Stimulated activated CD8-positive, alpha-beta memory T cell treated with anti-CD3 and anti-CD28 coated beads, Interleukin-4, amount 100 ng/mL, for 4 hours (primary cell): ENCODE data around the gene TFAM.

Source experiments
- DNase-seq, 2 donors: peaks; one replicate each; pipeline ENCODE4 v3.0.0-alpha.2; 2020; ENCODE audit warnings: low read depth in 2 of 2, low spot score in 1 of 2

Gene TFAM

DNA sequence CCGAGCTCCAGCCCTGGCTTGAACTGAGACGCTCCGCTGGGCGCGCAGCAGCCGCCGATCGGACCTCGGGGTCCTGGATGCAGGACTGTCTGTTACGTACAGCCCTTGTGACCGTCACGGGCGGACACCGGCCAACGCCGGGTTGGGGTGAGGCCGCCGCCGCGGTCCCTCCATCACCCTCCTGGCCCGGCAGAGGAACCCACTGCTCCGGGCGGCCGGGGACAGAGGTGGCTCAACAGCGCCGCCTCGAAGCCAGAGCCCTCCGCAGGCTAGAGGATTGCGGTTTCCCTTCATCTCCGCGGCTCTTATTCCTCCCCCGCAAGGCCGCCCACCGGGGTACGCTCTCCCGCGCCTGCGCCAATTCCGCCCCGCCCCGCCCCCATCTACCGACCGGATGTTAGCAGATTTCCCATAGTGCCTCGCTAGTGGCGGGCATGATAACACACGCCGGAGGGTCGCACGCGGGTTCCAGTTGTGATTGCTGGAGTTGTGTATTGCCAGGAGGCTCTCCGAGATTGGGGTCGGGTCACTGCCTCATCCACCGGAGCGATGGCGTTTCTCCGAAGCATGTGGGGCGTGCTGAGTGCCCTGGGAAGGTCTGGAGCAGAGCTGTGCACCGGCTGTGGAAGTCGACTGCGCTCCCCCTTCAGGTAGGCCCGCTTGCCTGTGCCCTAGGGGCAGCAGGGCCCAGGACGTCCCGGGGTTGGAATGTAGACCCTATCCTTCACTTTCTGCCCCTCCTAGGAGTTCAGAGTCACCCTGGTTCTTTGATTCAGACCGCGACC, at the start of gene TFAM:
Gene TFAM (plus strand): TSS at position 412 of the 785 bp plus-strand sequence. CDS start 138 bp downstream, at position 550.
- peak; percentile 95 to 99 for DNase-seq

DNA sequence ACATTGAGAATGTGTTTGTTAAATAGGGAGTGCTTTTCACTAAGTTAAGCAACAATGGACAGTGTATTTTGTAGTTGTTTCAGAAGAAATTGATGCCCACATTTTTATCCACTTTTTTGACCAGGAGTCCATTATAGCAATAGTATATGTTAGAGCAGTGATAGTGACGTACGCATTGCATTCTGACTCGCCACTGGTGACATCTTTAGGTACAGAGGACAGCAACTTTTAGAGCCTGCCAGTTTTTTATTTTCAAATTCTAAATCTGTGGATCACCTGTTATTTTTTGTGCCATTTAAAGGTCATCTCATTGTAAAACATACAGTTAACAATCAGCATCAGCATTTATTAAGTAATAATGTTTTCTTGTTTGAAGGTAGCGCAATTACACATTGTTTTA, 49.0 kb upstream of the TFAM start:
- no peak for DNase-seq

DNA sequence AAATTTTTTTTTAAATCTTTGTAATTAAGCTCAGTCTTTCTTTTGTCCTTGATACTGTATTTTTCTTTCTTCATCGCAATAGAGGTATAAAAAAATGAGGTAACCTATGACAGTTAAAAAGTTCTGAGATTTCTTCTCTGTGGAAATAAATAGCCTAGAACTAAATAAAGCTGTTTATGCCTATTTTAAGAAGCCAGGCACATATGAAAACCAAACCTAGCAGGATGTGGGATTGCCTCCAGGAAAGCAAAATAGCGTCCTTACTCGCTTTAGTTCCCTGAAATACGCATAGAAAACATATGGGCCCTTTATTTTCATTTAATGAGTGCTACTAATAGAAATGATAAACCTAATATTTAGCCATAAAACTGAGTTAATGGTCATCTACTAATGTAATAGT, 43.8 kb upstream of the TFAM start:
- no peak for DNase-seq

DNA sequence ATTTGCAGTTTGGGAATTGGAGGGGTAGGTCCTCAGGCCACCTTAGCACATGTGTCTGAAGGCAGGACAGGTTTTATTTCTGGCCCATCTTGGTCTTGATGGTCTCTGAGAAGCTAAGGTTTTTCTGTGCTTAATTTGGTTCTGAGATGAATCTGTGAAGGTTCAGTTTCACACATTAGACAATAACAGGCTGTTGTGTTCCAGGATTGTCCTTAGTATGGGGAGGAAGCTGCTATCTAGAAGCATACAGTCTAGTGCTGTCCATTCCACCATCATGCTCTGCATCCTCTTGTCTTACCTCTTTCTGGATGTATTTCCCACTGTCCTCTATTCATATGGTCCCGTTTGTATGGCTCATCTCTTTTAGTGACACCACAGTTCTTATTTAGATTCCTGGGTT, 43.3 kb upstream of the TFAM start:
- no peak for DNase-seq

DNA sequence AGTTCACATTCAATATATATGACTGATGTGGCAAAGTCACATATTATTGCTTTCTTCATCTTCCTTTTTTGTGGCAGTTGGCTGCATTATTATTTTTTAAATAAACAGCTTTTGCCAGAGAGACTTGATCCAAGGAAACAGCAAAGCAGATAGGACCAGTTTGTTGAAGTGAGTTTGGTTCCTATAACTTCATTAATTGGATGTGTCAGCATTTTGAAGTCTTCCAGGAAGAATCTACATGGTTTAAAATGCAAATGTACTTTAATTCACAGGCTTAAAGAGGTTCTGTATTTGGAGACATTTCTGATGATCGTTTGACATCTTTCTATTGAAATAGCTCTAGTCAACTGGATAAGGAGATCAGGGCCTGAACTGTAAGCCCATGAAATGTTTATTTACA, 37.2 kb upstream of the TFAM start:
- DNase-seq = no peak

DNA sequence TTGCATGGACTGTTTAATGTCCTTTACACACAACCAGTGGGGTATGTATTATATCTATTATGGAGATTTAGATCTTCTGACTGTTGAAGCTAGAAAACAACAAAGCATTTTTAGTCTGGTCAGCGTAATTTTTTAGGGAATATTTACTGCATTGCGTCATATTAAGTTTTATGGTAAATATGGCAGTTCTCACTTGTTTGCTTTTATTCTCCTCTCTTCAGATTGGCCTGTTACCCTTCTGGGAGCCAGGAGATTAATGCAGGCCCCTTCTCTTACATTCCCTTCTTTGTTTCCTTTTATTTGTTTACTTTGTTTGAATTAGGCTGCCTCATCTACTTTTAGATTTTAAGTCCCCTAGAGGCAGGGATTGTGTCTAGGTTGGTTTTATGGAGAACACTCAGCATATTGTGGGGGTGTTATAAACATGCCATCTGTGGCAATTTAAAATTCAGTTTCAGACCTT, 36.6 kb upstream of the TFAM start:
- no peak for DNase-seq

DNA sequence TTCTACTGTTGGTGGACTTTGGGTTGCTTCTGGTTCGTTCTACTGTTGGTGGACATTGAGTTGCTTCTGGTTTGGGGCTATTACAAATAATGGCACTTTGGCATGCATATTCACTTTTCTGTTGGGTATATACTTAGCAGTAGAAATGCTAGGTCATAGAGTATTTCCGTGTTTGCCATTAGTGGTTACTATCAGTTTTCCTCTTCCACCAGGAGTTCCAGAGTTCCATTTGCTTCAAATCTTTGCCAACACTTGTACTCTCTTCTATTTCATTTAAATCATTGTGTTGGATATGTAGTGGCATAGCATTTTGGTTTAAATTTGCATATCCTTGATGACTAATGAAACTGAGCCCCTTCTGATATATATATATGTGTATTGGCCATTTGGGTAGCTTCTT, 35.2 kb upstream of the TFAM start:
- DNase-seq = no peak

DNA sequence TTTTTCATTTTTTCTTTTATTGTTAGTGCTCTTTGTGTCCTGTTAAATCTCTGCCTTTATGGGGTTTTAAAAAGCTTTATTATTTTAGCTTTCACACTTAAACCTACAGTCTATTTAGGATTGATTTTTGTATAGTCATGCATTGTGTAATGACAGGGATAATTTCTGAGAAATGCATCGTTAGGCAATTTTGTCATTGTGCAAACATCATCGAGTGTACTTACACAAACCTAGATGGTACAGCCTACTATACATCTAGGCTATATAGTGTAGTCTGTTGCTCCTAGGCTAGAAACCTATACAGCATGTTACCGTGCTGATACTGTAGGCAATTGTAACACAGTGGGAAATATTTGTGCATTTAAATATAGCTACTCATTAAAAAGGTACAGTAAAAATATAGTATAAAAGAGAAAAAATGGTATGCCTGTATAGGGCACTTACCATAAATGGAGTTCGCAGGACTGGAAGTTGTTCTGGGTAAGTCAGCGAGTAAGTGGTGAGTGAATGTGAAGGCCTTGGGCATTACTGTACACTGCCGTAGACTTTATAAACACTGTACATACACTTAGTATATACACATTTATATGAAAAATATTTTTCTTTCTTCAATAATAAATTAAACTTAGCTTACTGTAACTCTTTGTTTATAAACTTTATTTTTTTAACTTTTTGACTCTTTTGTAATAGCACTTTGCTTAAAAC, 34.4 kb upstream of the TFAM start:
- DNase-seq = no peak

DNA sequence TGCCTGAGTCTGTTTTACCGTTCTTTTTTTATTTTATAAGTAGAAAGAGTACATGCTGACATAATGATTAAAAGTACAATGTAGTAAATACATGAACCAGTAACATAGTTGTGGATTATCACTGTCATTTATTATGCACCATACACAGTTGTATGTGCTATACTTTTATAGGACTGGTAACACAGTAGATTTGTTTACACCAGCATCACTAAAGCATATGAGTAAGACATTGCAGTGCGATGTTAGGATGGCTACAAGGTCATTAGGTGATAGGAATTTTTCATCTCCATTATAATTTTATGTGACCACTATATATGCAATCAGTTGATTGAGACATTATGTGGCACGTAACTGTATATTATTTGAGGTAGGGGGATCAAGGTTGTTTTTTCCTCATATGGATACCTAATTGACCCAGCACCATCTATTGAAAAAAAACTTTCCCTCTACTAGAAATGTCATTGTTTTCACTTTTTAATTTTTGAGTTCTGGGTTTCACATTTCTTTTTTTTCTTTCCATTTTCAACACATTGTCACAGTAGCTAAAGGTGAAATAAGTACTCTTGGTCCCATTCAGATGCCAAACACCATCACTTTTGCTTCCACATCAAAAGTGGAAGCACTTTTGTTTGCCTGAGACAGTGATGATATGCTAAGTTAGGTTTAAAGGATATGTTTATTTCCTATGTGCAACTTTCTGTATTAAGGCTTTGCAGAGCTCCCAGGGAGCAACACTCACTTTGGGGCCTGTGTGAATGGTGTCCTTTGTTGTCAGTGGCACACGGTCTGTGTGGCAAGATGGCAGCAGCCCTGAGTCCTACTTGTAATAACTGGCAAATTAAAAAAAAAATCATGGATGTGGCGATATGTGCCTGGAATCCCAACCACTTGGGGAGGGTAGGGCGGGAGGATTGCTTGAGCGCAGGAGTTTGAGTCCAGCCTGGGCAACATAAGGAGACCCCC, 33.3 kb upstream of the TFAM start:
- no peak for DNase-seq

DNA sequence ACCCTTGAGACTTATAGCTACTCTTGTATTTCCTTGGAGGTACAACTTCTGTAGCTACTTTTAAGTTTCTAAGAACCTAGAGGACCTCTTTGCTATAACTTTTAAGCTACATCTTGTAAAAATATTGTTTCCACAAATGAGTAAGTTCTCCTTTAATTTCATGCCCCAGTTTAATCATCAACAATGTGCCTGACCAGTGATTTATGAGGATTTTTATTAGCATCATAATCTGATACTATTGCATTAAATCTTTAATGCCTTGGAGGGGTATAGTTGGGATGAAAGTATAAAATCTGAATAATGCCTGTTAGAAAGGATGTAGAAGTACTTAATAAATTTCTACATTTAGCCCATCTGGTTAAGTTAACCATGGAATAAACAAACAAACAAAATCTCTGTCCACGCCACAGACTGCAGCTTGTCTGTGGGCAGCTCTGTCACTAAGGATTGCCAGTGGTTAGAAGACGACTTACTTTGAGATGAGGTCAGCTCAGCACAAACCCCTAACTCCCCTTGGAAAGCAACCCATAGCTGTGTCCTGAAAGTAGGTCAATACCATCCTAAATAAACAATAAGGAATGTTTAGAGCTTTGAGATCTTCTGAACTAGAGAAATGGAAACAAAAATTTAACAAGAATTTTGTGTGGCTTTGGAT, 32.1 kb upstream of the TFAM start:
- no peak for DNase-seq

DNA sequence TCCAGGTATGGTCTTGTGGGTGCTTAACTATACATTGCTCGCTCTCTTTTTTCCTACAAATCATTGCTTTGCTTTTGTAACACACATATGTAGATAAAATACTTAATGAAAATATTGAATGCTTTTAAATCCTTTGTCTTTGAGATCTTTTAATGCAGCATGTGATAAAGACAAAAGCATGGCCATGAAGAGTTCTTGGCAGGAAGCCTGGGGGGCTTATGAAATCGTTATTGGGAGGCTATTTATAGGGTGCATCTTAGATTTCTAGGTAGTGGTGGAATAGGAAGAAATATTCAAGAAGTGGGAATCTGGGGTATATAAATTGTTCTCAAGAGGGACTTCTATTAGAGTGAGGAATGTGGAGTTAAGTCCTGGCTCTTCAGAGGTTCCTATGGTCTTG, 28.5 kb upstream of the TFAM start:
- DNase-seq = no peak

DNA sequence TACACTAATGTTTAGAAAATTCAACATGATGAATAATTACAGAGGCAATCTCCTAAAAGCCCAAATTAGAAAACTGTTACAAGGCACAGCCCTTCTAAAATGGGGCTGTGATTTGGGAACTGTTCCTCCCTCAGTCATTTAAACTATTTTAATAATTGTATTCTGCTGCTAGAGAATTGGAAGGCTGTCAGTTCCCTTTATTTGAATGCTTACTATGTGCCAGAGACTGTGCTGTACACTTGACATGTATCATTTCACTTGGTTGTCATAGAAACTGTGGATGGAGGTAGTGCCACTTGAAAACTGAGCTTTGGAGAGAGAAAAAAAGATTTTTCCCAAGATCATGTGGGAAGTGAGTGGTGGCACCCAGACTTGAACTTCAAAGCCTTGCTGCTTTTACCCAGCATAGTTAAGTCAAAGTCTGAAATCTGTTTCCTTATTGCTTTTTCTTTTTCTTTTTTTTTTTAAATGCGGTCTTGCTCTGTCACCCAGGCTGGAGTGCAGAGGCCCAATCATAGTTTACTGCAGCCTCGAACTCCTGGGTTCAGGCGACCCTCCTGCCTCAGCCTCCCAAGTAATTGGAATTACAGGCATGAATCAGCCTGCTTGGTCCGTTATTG, 26.8 kb upstream of the TFAM start:
- DNase-seq = no peak

DNA sequence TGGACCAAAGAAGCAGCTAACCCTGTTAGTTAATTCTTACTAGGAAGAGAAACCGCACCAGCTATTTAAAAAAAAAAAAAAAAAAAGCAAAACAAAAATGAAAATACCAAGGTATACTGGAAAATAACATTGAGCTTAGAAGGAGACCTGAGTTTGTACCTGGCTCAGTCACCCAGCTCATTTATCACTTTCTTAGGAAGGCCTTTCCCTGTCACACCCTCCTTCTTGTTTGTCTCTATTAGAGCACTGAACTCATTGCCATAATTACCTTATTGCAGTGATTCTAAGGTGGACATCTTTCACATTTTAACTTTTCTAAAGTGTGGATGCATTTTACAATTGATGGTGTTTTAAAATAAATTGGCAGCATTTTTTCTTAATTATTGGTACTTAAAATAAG, 26.3 kb upstream of the TFAM start:
- DNase-seq = no peak

DNA sequence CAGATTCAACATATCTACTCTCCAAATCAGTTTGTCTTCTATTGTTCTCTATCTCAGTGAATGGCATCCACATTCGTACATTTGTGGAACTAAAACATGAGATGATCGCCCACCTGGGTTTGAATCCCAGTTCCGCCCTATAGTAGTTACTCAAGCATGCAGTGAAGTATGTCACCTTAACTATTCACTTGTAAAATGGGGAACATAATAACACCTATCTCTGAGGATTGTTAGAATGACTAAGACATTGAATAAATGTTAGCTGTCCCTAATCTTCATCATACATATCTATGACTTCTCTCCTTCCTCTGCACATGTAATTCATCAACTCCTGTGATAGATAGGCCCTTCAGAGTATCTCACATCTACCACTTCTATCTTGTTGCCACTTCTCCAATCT, 25.7 kb upstream of the TFAM start:
- no peak for DNase-seq

DNA sequence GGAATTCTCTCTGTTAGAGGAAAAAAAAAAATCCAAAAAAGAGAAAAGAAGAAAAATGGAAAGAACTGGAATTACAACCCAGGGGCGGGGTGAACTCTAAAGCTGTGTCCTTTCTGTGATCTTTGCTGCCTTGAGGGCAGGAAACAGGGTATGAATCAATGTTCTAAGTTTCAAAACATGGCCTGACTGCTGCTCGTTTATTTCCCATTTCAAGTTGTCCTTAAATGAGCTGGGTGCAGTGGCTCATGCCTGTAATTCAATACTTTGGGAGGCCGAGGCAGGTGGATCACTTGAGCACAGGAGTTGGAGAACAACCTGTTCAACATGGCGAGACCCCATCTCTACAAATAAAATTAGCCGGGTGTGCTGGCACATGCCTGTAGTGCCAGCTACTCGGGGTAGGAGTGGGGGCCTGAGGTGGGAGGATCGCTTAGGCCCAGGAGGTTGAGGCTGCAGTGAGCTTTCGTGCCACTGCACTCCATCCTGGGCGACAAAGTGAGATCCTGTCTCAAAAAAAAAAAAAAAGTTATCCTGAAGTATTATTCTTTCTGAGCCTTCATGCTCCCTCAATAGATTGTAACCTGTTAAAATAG, 24.7 kb upstream of the TFAM start:
- DNase-seq = no peak

DNA sequence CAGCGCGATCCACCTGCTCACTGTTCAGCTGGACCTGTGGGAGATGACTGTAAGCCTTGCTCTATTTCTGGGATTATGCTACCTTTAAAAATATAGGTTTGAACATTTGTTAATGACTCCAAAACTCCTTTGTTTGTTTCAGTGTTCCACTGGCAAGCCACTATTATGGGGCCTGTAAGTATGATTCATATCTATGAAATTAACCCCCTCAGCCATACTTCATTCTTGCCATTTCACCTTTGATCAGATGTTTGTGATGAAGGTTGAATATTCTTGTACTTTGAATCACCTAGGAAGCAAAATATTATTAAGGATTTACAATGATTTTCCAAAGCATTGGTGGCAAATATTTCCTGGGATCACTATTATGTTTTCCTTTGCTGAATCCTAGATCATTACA, 23.9 kb upstream of the TFAM start:
- no peak for DNase-seq

DNA sequence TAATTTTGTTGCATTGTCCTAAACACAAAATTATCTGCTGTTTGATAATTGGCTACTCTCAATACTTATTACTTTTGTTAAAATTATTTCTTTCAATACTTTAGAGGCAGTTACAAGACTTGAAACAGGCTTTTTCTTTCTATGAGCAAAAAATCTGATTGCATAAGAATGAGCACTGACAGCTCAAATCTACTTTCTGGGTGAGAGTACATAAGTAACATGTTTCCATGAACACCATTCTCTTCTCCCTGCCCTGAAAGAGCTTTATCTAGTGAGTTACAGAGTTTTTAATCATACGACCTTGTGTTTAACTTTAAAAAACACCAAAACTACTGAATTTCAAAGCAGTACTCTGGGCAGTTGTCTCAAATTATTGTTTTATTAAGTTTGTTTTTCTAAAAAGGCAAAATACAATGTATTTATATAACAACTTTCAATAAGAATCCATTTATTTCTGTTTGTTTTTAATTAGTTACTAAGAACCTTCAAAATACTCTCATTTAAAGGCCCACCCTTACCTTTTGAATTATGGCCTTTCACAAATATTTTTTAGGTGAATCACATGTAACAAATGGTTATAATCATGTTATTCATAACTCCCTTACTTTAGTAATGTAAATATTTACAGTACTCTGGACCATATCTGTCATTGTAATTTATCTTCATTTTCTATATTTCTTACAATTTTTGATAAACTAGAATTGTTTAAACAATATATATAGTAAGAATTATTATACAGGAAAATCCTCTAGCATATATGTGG, 23.0 kb upstream of the TFAM start:
- DNase-seq = no peak

DNA sequence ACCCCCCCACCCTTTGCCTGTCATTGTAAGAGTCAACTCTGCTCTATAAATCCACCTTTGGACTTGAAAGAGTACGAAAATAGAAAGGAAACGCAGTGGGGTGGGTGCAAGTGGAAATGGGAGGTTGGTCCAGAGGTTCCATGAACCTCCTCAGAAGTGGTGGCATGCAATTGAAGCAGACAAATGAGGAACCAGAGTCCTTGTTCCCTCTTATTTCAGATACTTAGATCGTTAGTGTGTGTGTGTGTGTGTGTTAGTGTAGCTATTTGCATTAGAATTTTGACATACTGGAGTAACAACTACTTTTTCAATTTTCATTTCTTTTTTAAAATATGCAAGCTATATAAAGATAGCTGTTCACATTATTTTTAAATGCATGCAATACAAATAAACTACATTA, 18.1 kb upstream of the TFAM start:
- no peak for DNase-seq

DNA sequence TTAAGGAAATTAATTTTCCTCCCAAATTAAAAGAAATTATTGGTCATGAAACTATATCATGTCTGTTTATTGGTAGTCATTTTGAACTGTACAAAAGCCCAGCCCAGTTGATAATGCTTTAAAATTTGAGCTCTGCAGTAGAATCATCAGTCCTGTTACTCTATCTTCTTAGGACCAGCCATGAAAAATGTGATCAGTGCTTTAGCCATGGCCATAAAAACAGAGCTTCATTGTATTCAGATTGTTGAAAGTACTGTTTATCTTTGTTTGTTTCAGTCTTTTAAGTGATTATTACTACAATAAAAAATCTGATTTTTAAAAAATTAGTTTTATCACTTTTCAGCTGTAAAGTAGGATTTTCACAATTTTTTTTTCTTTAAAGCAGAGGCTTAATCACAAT, 13.7 kb upstream of the TFAM start:
- DNase-seq = no peak
